Mesenchymal stem cell (in vitro differentiated cells and primary cell): ENCODE data around the gene CLCA1.

ENCODE experiments used
- DNase-seq: peaks from one replicate; pipeline ENCODE4 v3.0.0-alpha.2; 2013
- H2AFZ ChIP-seq: one replicate; pipeline ENCODE4 v1.6.1; 2013; ENCODE audit warnings: low read depth, mild to moderate bottlenecking, control low read depth, inconsistent platforms, low read length, moderate library complexity
- H2AK5ac ChIP-seq: 2 replicates; pipeline ENCODE4 v1.6.1; 2013; ENCODE audit warnings: low read length, moderate library complexity, mild to moderate bottlenecking, inconsistent platforms; ENCODE audit not compliant: severe bottlenecking
- H2BK120ac ChIP-seq: one replicate; pipeline ENCODE4 v1.6.1; 2013; ENCODE audit warnings: low read depth, mild to moderate bottlenecking, inconsistent platforms, low read length, moderate library complexity
- H2BK12ac ChIP-seq, 2 experiments: one replicate each; pipeline ENCODE4 v1.6.1; 2013; ENCODE audit warnings: inconsistent platforms in 2 of 2, low read length in 2 of 2, mild to moderate bottlenecking in 2 of 2, moderate library complexity in 2 of 2, control low read depth in 1 of 2
- H2BK15ac ChIP-seq: one replicate; pipeline ENCODE4 v1.6.1; 2013; ENCODE audit warnings: mild to moderate bottlenecking, low read depth, inconsistent platforms; ENCODE audit not compliant: poor library complexity, severe bottlenecking
- H2BK5ac ChIP-seq: 2 replicates; pipeline ENCODE4 v1.6.1; 2013; ENCODE audit warnings: low read depth, mild to moderate bottlenecking, low read length, control low read depth, inconsistent platforms; ENCODE audit not compliant: poor library complexity, severe bottlenecking
- H3K14ac ChIP-seq, 2 experiments: one replicate each; pipeline ENCODE4 v1.6.1; 2013; ENCODE audit warnings: inconsistent platforms in 2 of 2, low read length in 2 of 2, control low read depth in 1 of 2, mild to moderate bottlenecking in 1 of 2, moderate library complexity in 1 of 2
- H3K18ac ChIP-seq, 2 experiments: one replicate each; pipeline ENCODE4 v1.6.1; 2013; ENCODE audit warnings: inconsistent platforms in 2 of 2, low read length in 2 of 2, control low read depth in 1 of 2, low read depth in 1 of 2, mild to moderate bottlenecking in 1 of 2
- H3K23ac ChIP-seq, 2 experiments: one replicate each; pipeline ENCODE4 v1.6.1; 2013; ENCODE audit warnings: inconsistent platforms in 2 of 2, low read length in 2 of 2, mild to moderate bottlenecking in 2 of 2, moderate library complexity in 2 of 2, control low read depth in 1 of 2
- H3K27ac ChIP-seq: 2 replicates; pipeline ENCODE4 v1.5.1; 2013; ENCODE audit warnings: mild to moderate bottlenecking, moderate library complexity, low read length, control low read depth, inconsistent platforms; ENCODE audit not compliant: poor library complexity, severe bottlenecking
- H3K27me3 ChIP-seq, 2 experiments: 2 replicates each; pipeline versions ENCODE4 v1.6.1 to v1.7.0; 2013; ENCODE audit warnings: low read length in 2 of 2, mild to moderate bottlenecking in 2 of 2, moderate library complexity in 2 of 2, control low read depth in 1 of 2, inconsistent platforms in 1 of 2; ENCODE audit not compliant: control insufficient read depth in 1 of 2, insufficient read depth in 1 of 2
- H3K36me3 ChIP-seq, 2 experiments: 2 replicates each; pipeline versions ENCODE4 v1.6.1 to v1.7.0; 2013; ENCODE audit warnings: low read length in 2 of 2, control low read depth in 1 of 2, inconsistent platforms in 1 of 2, low read depth in 1 of 2, mild to moderate bottlenecking in 1 of 2; ENCODE audit not compliant: insufficient read depth in 2 of 2, control insufficient read depth in 1 of 2
- H3K4ac ChIP-seq, 2 experiments: one replicate each; pipeline ENCODE4 v1.6.1; 2013; ENCODE audit warnings: inconsistent platforms in 2 of 2, low read length in 2 of 2, mild to moderate bottlenecking in 2 of 2, moderate library complexity in 2 of 2, control low read depth in 1 of 2, low read depth in 1 of 2
- H3K4me1 ChIP-seq: 2 replicates; pipeline ENCODE4 v1.6.1; 2013; ENCODE audit warnings: low read depth, low read length, control low read depth; ENCODE audit not compliant: control insufficient read depth, insufficient read depth
- H3K4me2 ChIP-seq: 2 replicates; pipeline ENCODE4 v1.6.1; 2013; ENCODE audit warnings: low read length, mild to moderate bottlenecking, inconsistent platforms; ENCODE audit not compliant: poor library complexity, severe bottlenecking
- H3K4me3 ChIP-seq, 2 experiments: 2 replicates each; pipeline versions ENCODE4 v1.5.1 to v1.7.0; 2013; ENCODE audit warnings: low read length in 2 of 2, mild to moderate bottlenecking in 2 of 2, control low read depth in 1 of 2, low read depth in 1 of 2; ENCODE audit not compliant: insufficient read depth in 1 of 2
- H3K79me1 ChIP-seq: replicated peaks from 2 replicates; pipeline ENCODE4 v1.6.1; 2013; ENCODE audit warnings: mild to moderate bottlenecking, control low read depth, low read length, inconsistent platforms; ENCODE audit not compliant: poor library complexity, severe bottlenecking
- H3K9ac ChIP-seq: 2 replicates; pipeline ENCODE4 v1.7.0; 2013; ENCODE audit warnings: mild to moderate bottlenecking, low read length, moderate library complexity
- H3K9me3 ChIP-seq: 2 replicates; pipeline ENCODE4 v1.7.0; 2013; ENCODE audit warnings: mild to moderate bottlenecking, low read length; ENCODE audit not compliant: control insufficient read depth
- H4K8ac ChIP-seq: one replicate; pipeline ENCODE4 v1.6.1; 2013; ENCODE audit warnings: inconsistent platforms, mild to moderate bottlenecking, low read length, moderate library complexity
- H4K91ac ChIP-seq: one replicate; pipeline ENCODE4 v1.6.1; 2013; ENCODE audit warnings: mild to moderate bottlenecking, low read length, inconsistent platforms
- WGBS: methylation state at CpG from one replicate; pipeline ENCODE4 v1.1.7; 2013; ENCODE audit warnings: mixed read lengths; 5-methylcytosine and 5-hydroxymethylcytosine counted together

CLCA1 gene

GRCh38 chr1:86530211-86530845, 61.6 kb downstream of the CLCA1 start:
- Histone ChIP-seq H3K27ac (no peak overlapping the region), H3K9ac (no peak overlapping the region), H3K23ac (no peak overlapping the region), H3K4me1 (no peaks in the 10 kb centered on the region), H3K4ac (no peak overlapping the region), H2BK12ac (no peak overlapping the region), H2AFZ (no peak overlapping the region), H4K8ac (no peak overlapping the region), H3K27me3 (no peaks in the 10 kb centered on the region), H3K36me3 (no peaks in the 10 kb centered on the region), H3K79me1 (no peaks in the 10 kb centered on the region), H2BK15ac (no peak overlapping the region), H2BK5ac (no peak overlapping the region), H3K9me3 (no peaks in the 10 kb centered on the region), H4K91ac (no peak overlapping the region), H3K18ac (no peak overlapping the region), H3K4me2 (no peak overlapping the region), H3K4me3 (no peak overlapping the region), H3K14ac (no peak overlapping the region), H2AK5ac (no peak overlapping the region), H2BK120ac (no peak overlapping the region)
- no peak for DNase-seq
- 96% methylated on average over 3 of the region's 3 CpGs for WGBS

DNA sequence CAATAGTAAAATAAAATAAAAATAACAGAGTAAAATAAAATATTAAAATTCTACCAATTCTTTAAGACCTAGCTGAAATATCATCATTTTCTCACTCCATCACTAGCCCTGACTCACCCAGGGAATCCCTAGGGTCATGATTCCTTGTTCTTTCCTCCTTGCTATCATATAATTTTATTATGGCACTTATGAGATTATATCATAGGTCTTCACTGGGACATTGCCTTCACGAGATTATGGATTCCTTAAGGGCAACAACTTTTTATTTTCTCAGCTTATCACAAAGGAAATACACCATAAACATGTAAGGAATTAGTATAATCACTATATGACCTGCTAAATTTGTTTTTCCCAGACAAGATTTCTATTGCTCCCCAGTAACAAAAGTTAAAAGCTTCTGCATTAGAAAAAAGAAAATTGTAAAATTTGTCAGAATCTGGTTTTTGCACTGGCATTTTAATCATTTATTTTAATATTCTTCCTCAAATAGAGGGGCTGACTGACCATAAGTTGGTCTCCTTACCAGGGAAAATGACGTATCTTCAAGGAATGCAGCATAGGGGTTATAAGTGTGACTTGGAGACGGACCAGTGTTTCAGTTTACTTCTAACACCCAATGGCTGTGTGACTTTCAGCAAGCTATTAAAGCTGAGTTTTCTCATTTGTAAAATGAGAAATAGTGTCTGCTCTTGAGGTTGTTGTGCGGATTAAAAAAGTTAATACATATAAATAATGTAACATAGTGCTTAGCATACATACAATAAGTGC, 69.4 kb downstream of the CLCA1 start:
- no peaks in the 10 kb centered on the region for H3K27me3 ChIP-seq
- no peak overlapping the region for H2BK5ac ChIP-seq
- H3K36me3 ChIP-seq = no peaks in the 10 kb centered on the region
- H3K9ac ChIP-seq = no peak overlapping the region
- H2BK12ac ChIP-seq = no peak overlapping the region
- H2BK120ac ChIP-seq = no peak overlapping the region
- H4K91ac ChIP-seq = no peak overlapping the region
- WGBS = 77% methylated on average over 2 of the region's 4 CpGs
- H2AFZ ChIP-seq = no peak overlapping the region
- H3K9me3 ChIP-seq = no peaks in the 10 kb centered on the region
- no peak overlapping the region for H3K4me3 ChIP-seq
- no peaks in the 10 kb centered on the region for H3K4me1 ChIP-seq
- peak; percentile 10 for DNase-seq
- no peak overlapping the region for H2BK15ac ChIP-seq
- no peak overlapping the region for H3K23ac ChIP-seq
- no peak overlapping the region for H3K4ac ChIP-seq
- no peaks in the 10 kb centered on the region for H3K79me1 ChIP-seq
- no peak overlapping the region for H4K8ac ChIP-seq
- H3K14ac ChIP-seq = no peak overlapping the region
- H3K18ac ChIP-seq = no peak overlapping the region
- H3K27ac ChIP-seq = no peak overlapping the region
- no peak overlapping the region for H2AK5ac ChIP-seq
- H3K4me2 ChIP-seq = no peak overlapping the region

DNA sequence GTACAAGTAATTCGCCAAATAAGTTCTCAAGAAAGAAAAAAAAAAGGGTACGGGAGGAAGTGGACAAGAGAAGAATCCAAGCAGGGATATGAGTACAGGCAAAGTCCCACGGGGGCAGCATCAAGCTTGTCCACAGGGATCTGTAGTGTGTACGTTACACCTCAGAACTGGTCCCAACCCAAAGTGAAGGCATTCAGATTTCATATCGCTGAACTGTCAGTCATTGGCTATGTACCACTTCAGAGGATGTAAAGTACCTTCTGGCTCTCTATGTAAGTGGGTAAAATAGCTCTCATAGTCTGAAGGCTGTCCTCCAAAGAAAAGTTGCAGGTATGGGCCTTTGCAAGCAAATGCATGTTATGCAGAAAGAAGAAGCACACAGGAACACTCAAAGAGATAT, 70.0 kb downstream of the CLCA1 start:
- Histone ChIP-seq H4K8ac (no peak overlapping the region), H3K18ac (no peak overlapping the region), H3K27ac (no peak overlapping the region), H3K4me3 (no peak overlapping the region), H2AFZ (no peak overlapping the region), H3K4me2 (no peak overlapping the region), H3K9me3 (no peaks in the 10 kb centered on the region), H2AK5ac (no peak overlapping the region), H2BK15ac (no peak overlapping the region), H3K14ac (no peak overlapping the region), H3K9ac (no peak overlapping the region), H3K4ac (no peak overlapping the region), H3K23ac (no peak overlapping the region), H3K27me3 (no peaks in the 10 kb centered on the region), H3K79me1 (no peaks in the 10 kb centered on the region), H4K91ac (no peak overlapping the region), H3K4me1 (no peaks in the 10 kb centered on the region), H3K36me3 (no peaks in the 10 kb centered on the region), H2BK5ac (no peak overlapping the region), H2BK120ac (no peak overlapping the region), H2BK12ac (no peak overlapping the region)
- 88% methylated on average over 5 of the region's 5 CpGs for WGBS
- DNase-seq = no peak

GRCh38 chr1:86541859-86542258, 73.1 kb downstream of the CLCA1 start:
- H3K23ac ChIP-seq = no peak overlapping the region
- H3K4me3 ChIP-seq = no peak overlapping the region
- 100% methylated on average over 1 of the region's 2 CpGs for WGBS
- no peaks in the 10 kb centered on the region for H3K4me1 ChIP-seq
- H3K27me3 ChIP-seq = no peaks in the 10 kb centered on the region
- no peak overlapping the region for H3K4ac ChIP-seq
- H3K9me3 ChIP-seq = no peaks in the 10 kb centered on the region
- H2BK120ac ChIP-seq = no peak overlapping the region
- no peak for DNase-seq
- no peaks in the 10 kb centered on the region for H3K79me1 ChIP-seq
- no peak overlapping the region for H2BK5ac ChIP-seq
- H2AFZ ChIP-seq = no peak overlapping the region
- no peak overlapping the region for H4K91ac ChIP-seq
- no peak overlapping the region for H3K27ac ChIP-seq
- no peak overlapping the region for H2BK15ac ChIP-seq
- H3K14ac ChIP-seq = no peak overlapping the region
- no peak overlapping the region for H2AK5ac ChIP-seq
- H4K8ac ChIP-seq = no peak overlapping the region
- H3K9ac ChIP-seq = no peak overlapping the region
- no peak overlapping the region for H3K4me2 ChIP-seq
- no peak overlapping the region for H3K18ac ChIP-seq
- H2BK12ac ChIP-seq = no peak overlapping the region
- H3K36me3 ChIP-seq = no peaks in the 10 kb centered on the region
